ENCODE measurements around the gene INSM1. TPM values are rescaled to one million over a fixed set of nuclear protein-coding genes. Genes with fewer than 3 reads are reported as not detected.

The INSM1 gene
- polyA plus RNA-seq, 1 donor (not counting 4 experiments of a cell fraction or from before 2014, with no cell fraction given): not detected

GRCh38 chr20:20406306-20406705 is 38.4 kb downstream of the INSM1 start:
- Histone ChIP-seq H3K27ac (ENCODE audit: control insufficient read depth, insufficient read depth, low read length) (no peak overlapping the region), H3K79me2 (ENCODE audit: control insufficient read depth, insufficient read depth, low read length) (no peaks in the 10 kb centered on the region), H3K4me1 (ENCODE audit: control insufficient read depth, extremely low read depth, insufficient read depth, low read length) (no peaks in the 10 kb centered on the region), H2AFZ (ENCODE audit: control insufficient read depth, low read length) (no peak overlapping the region), H3K9me1 (ENCODE audit: control insufficient read depth, extremely low read depth, insufficient read depth, low read length) (no peaks in the 10 kb centered on the region), H3K9me3 (ENCODE audit: control insufficient read depth, low read depth, low read length) (no peaks in the 10 kb centered on the region), H3K36me3 (ENCODE audit: control insufficient read depth in 2 of 2, extremely low read depth in 1 of 2, insufficient read depth in 2 of 2, low read length in 2 of 2) (no peaks in the 10 kb centered on the region), H3K4me3 (ENCODE audit: control insufficient read depth in 2 of 3, extremely low read depth in 1 of 3, insufficient read depth in 2 of 3, low read depth in 1 of 3, low read length in 3 of 3) (no peak overlapping the region), H3K27me3 (ENCODE audit: control insufficient read depth, extremely low read depth, insufficient read depth, low read length) (no peaks in the 10 kb centered on the region), H4K20me1 (ENCODE audit: control insufficient read depth, extremely low read depth, insufficient read depth, low read length) (no peaks in the 10 kb centered on the region), H3K9ac (ENCODE audit: control insufficient read depth, extremely low read depth, insufficient read depth, low read length) (no peak overlapping the region), H3K4me2 (ENCODE audit: control insufficient read depth, extremely low read depth, insufficient read depth, low read depth, low read length) (no peak overlapping the region)
- FAIRE-seq (no peak), DNase-seq (ENCODE audit: low read depth, low spot score) (no peak)
- no peak for TF ChIP-seq EZH2 (IDR thresholded peaks at IDR 0.05; ENCODE audit: low read length)
- no peak for TF ChIP-seq CTCF (optimal IDR thresholded peaks at IDR 0.05 in 1 of 3, IDR thresholded peaks at IDR 0.05 in 1 of 3, conservative IDR thresholded peaks at IDR 0.05 in 1 of 3; ENCODE audit: extremely low read depth in 1 of 3, insufficient read depth in 2 of 3, low read length in 3 of 3)
- dilution Hi-C loops (cut with MboI; ENCODE audit: extremely low pct_ligation_motif_present, low sequenced_read_pairs): no loop called here

GRCh38 chr20:20407891-20408805 is 40.2 kb downstream of the INSM1 start:
- Histone ChIP-seq H3K27me3 (ENCODE audit: control insufficient read depth, extremely low read depth, insufficient read depth, low read length) (no peaks in the 10 kb centered on the region), H3K27ac (ENCODE audit: control insufficient read depth, insufficient read depth, low read length) (no peak overlapping the region), H3K9me3 (ENCODE audit: control insufficient read depth, low read depth, low read length) (no peaks in the 10 kb centered on the region), H3K9ac (ENCODE audit: control insufficient read depth, extremely low read depth, insufficient read depth, low read length) (no peak overlapping the region), H3K36me3 (ENCODE audit: control insufficient read depth in 2 of 2, extremely low read depth in 1 of 2, insufficient read depth in 2 of 2, low read length in 2 of 2) (no peaks in the 10 kb centered on the region), H3K4me1 (ENCODE audit: control insufficient read depth, extremely low read depth, insufficient read depth, low read length) (no peaks in the 10 kb centered on the region), H2AFZ (ENCODE audit: control insufficient read depth, low read length) (no peak overlapping the region), H3K4me2 (ENCODE audit: control insufficient read depth, extremely low read depth, insufficient read depth, low read depth, low read length) (no peak overlapping the region), H4K20me1 (ENCODE audit: control insufficient read depth, extremely low read depth, insufficient read depth, low read length) (no peaks in the 10 kb centered on the region), H3K4me3 (ENCODE audit: control insufficient read depth in 2 of 3, extremely low read depth in 1 of 3, insufficient read depth in 2 of 3, low read depth in 1 of 3, low read length in 3 of 3) (no peak overlapping the region), H3K9me1 (ENCODE audit: control insufficient read depth, extremely low read depth, insufficient read depth, low read length) (no peaks in the 10 kb centered on the region), H3K79me2 (ENCODE audit: control insufficient read depth, insufficient read depth, low read length) (no peaks in the 10 kb centered on the region)
- peak; percentile 20 for FAIRE-seq
- TF ChIP-seq EZH2 (IDR thresholded peaks at IDR 0.05; ENCODE audit: low read length) (no peak), CTCF (optimal IDR thresholded peaks at IDR 0.05 in 1 of 3, IDR thresholded peaks at IDR 0.05 in 1 of 3, conservative IDR thresholded peaks at IDR 0.05 in 1 of 3; ENCODE audit: extremely low read depth in 1 of 3, insufficient read depth in 2 of 3, low read length in 3 of 3) (peak in 1 of 3 experiments; percentile 13)
- DNase-seq (ENCODE audit: low read depth, low spot score): no peak
- dilution Hi-C loops (cut with MboI; ENCODE audit: extremely low pct_ligation_motif_present, low sequenced_read_pairs): no loop called here
